IPS-11a (cell line): Measurements from ENCODE around the gene TMEM161A.
"Not testable (repeated sequence)": the region's sequence is repeated elsewhere in the genome, so short reads cannot be mapped to it uniquely, and the experiment has no call there.

ENCODE experiments used
- H3K4me3 ChIP-seq: one replicate; pipeline ENCODE4 v1.5.1; 2013; ENCODE audit warnings: low read depth, low read length, control low read depth

TMEM161A gene

DNA sequence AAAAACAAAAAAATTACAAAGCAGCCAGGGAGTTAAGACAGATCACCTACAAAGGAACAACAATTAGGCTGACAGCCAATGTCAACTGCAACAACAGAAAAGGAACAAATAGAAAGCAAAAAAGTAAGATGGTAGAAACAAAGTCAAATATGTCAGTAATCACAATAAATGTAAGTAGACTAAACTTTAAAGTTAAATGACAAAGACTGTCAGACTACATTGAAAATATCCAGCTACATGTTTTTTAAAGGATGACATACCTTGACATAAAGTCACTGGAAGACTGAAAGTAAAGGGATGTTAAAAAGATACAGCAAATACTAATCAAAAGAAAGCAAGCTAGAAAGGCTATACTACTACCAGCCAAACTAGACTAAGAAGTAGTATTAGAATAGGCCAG lies 14.9 kb downstream of the TMEM161A start:
- no peak overlapping the region for H3K4me3 ChIP-seq

DNA sequence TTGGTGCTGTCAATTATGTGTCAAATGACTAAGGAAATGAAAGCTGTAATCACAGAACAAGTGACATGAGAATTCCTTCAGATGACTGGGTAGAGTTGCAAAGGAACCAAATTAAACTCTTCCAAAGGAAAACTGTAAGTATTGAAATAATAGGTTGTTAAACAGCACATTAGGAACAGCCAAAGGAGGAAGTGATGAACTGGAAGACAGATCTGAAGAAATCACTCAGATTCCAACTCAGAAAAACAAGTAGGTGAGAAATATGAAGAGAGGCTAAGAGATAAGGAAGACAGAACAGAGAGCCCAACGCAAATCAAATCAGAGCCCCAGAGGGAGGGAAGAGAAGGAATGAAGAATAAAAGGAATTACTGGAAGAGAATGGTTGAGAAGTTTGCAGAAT lies 15.4 kb downstream of the TMEM161A start:
- no peak overlapping the region for H3K4me3 ChIP-seq

DNA sequence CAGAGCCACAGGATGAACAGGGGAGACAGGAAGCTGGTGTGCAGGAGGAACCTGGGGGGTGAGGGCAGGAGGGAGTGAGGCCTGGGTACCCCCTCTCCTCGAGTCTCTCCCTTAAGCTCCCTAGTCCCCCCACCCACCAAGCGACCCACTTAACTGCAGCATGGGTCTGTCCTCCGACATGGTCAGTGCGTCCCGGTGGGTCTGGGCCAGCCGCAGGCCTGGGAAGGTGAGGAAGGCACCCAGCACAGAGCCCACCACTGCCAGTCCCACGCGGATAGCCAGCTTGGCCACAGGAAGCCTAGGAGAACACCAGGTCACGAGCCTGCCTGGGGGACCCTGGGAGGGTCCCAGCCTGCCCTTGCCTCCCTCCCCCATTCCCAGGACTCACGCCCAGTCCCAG lies 16.9 kb downstream of the TMEM161A start:
- H3K4me3 ChIP-seq, result no peak overlapping the region

DNA sequence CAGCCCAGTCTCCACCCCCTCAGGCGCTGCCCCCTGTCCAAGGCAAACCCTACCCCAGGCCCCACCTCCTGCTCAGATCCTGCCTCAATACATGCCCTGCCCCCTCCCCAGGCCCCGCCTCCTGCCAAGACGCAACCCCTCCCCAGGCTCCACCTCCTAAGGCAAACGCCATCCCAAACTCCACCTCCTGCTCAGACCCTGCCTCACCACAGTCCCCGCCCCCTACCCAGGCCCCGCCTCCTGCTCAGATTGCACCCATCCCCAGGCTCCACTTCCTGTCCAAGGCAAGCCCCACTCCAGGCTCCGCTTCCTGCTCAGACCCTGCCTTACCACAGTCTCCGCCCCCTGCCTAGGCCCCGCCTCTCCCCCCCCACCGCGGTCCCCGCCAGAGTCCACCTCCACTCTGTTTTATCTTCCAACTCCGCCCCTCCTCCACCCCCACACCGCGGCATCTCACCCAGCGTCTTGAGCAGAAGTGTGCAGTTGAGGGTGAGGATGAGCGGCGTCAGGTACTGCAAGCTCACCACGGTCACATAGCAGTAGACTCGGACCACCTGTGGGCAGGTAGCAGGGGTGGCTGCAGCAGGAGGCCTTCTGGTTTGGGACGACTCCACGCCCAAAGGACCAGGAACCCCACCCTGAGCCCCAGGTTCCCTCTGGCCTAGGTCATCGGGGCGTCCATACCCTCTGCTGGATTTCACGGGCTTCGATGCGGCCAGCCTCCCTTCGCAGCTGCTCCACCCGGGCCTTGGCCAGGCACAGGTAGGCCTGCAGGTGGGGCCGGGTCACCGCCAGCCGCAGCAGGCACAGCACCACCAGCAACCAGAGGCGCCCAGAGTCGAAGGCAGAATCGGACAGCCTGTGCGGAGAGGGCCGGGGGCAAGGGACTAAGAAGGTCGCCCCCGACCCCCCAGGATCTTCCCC lies 17.7 kb downstream of the TMEM161A start:
- H3K4me3 ChIP-seq, result peak overlapping the region; percentile 33

DNA sequence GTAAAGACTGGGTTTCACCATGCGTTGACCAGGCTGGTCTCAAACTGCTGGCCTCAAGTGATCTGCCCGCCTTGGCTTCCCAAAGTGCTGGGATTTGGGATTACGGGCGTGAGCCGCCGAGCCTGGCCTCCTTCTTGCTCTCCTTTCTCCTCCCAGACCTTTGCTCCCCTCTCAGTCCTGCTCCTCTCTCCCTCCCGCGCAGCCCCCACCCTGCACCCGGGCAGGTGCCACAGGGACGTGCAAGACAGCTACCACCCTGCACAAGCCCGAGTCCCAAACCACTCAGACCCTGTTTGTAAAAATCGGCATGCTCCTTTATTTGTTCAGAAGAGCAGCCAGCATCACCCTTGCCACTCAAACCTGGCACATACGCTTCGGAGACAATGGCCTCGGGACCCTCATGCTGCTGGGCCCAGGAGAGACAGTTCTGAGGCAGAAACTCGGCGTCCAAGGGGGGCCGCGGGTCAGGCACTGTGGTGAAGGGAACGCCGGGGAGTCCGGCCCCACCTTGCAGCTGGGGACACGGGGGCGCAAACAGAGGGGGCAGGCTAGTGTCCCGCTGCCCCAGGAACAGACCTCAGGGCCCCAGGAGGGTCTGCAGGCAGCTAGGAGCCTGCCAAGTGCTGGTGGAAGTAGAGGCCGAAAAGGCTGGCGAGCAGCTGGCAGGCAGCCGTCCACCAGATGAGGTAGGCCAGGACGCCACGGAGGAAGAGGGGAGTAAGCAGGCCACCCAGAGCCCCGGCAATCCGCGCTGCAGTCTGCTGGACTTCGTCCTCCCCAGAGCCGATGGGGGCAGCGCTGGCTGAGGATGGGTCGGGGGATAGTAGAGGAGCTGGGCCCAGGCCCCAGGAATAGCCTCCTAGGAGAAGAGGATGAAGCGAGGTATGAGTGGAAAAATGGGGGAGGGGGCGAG lies 18.7 kb downstream of the TMEM161A start:
- no peak overlapping the region for H3K4me3 ChIP-seq

DNA sequence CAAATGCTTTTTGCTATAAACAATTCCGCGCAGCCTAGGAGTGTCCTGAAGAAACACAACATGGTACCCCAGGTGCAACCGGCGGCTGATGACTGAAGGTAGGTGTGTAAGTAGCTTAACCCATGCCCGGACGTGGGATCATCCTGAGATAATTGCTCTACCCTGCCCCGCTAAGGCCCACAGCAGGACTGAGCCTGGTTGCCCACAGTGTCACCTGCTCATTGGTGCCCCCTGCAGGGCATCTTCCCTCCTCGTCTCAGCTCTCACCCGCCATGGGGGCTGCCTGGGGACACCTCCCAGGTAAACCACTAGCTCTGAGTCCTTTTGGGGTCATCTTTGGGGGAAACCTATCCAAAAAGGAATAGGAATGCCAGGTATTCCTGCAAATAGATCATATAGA lies 22.3 kb downstream of the TMEM161A start:
- H3K4me3 ChIP-seq, result no peak overlapping the region

DNA sequence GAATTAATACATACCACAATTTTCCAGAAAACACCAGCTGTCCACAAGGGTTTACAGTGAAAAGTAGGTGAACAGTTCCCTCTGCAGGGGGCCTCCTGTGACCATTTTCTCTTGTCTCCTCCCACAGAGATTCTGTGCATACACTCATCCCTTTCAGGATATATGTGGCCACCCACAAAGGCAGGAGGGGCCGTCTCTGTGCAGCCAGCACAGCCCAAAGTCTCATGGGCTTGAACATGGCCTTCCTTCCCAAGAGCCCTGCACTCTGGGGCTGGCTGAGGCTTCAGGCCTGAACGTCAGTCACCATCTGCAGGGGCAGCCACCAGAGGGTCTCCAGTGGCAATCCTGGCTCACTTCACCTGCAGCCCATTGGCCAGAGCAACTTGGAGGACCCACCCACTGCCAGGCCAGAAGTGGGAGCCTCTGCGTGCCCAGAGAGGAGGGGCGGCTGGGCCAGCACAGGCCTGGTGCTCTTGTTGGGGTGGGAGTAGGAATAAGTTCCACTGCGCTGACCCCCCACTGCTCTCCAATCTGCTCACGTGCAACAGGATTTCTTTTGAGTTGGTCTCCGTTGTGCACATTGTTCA lies 25.1 kb downstream of the TMEM161A start:
- H3K4me3 ChIP-seq, result no peak overlapping the region

DNA sequence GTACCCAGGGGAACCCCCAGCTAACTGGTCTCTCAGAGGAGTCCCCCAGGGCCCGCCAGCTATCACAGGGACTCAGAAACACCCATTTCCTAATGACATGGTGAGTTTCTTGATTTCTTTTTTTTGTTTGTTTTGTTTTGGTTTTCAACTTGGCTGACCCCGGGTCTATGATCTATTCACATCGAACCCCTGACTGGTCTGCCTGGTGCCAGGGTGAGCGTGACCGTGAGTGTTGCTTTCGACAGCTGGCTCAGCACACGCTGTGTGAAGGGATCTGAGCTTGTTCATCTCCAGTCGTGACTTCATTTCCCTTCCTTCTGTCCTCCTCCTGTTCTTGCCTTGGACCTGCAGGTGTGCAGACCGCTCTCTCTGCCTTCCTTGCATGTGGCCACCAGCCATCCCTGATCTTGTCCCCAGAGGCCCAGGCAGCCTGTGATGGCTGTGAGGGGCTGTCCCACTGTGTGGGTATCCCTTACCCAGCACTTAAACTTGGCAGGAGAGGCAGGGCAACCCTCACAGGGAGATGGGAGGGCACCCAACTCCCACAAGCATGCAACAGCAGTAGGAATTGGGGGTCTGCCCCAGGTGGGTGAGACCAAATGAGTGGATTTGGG lies 26.2 kb downstream of the TMEM161A start:
- H3K4me3 ChIP-seq, result no peak overlapping the region

DNA sequence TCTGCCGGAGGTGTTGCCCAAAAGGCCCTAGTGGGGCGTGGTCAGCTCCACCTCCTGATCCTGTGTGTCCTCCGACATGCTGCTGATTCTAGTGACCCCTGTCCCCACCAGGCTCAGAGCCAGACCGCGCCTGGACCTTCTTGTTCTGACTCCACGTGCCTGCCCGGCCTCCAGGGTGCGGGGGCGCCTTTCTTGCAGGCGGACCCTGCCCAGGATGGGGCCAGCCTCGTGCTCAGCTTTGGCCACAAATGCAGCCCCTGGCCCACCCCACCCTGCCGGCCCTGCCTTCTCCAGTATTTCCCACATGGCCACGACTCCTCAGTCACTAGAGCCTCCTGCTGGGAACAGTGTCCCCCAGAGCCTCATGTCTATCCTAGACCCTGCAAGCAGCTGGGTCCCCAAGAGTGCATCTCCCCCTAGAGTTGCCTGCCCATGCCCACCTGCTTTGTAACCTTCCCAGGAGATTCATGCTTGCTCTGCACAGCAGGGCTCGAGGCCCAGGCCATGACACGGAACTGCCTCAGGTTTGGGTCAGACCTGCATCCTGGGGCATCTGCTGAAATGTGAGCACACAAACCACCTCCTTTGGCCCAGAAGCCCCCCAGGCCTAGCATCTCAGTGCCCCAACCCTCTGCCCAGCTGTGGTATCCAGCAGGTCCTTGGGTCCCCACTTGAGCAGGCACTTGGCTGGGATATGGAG lies 27.0 kb downstream of the TMEM161A start:
- H3K4me3 ChIP-seq, result no peak overlapping the region

DNA sequence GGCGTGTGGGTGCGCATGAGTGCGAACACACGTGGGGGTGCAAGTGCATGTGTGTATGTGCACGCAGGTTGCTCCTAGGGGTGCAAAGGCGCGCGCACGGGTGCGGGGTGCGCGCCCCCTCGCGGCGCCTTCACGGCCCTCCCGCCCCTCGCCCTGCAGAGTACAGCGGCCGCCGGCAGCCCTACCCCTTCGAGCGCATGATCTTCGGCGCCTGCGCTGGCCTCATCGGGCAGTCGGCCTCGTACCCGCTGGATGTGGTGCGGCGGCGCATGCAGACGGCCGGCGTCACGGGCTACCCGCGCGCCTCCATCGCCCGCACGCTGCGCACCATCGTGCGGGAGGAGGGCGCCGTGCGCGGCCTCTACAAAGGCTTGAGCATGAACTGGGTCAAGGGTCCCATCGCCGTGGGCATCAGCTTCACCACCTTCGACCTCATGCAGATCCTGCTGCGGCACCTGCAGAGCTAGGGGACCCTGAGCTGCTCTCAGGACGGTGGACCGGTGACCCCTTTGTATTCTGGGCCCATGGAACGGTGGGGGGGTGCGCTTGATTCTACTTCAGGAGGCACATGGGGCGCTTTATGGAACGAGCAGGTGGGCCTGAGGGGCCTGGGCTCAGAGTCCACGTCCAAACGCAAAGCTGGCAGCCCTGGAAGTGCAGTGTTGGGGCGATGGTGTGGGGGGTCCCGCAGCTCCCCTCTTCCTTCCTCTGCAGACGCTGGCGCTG lies 27.7 kb downstream of the TMEM161A start:
- H3K4me3 ChIP-seq, result no peak overlapping the region

DNA sequence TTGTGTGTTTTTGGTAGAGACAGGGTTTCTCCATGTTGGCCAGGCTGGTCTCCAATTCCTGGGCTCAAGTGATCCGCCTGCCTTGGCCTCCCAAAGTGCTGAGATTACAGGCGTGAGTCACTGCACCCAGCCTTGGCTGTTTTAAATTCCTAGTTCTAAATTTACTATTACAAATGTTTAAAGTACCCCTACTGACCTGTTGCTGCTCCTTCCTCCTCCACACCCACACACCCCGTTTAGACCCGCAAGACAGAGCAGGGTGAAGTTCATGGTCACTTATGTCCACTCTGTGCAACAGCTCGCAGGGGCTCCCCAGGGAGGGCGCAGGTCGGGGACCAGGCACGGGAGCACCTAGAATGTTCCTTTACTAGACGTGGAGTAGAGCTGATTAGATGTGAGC lies 28.7 kb downstream of the TMEM161A start:
- no peak overlapping the region for H3K4me3 ChIP-seq

DNA sequence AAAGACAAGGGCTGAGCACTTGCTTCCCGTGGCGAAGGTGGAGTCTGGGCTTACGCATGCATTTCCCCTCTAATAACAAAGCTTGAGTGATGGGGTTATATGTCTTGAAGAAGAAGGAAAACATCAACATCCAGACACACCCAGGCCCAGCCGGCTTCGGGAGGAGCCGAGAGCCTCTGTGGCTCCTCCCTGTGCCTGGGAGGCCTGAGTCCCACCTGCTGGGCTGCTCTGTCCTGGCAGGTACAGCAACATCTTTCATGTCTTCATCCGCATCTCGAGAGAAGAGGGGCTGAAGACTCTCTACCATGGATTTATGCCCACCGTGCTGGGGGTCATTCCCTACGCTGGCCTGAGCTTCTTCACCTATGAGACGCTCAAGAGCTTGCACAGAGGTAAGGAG lies 30.6 kb downstream of the TMEM161A start:
- no peak overlapping the region for H3K4me3 ChIP-seq

DNA sequence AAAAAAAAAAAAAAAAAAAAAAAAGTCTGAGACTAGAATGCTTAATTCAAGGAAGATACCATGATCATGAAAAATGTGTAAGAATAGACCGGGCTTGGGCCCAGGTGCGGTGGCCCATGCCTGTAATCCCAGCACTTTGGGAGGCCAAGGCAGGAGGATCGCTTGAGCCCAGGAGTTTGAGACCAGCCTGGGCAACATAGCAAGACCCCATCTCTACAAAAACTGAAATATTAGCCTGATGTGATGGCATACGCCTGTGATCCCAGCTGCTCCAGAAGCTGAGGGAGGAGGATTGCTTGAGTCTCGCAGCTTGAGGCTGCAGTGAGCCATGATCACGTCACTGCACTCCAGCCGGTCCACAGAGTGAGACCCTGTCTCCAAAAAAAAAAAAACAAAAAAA lies 31.3 kb downstream of the TMEM161A start:
- not testable (repeated sequence) for H3K4me3 ChIP-seq

DNA sequence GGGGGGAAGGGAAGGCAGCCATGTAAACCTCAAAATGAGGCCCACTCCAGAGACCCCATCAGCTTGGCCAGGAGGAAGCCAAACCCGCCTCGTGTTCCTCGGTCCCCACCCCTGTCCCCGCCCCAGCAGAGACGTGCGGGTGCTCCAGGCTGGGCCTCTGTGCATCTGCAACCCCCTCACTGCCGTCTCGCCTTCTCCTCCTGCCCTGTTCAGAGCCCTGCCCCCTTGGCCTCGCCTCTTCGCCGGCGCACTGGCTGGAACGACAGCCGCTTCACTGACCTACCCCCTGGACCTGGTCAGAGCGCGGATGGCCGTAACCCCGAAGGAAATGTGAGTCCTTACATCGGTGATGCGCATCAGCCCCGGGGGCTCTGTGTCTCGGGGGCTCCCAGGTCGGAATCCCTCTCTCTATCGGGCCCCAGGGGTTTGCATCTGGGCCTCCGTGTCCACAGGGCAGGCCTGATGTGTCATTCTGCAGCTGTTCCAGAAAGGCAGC lies 32.2 kb downstream of the TMEM161A start:
- no peak overlapping the region for H3K4me3 ChIP-seq

DNA sequence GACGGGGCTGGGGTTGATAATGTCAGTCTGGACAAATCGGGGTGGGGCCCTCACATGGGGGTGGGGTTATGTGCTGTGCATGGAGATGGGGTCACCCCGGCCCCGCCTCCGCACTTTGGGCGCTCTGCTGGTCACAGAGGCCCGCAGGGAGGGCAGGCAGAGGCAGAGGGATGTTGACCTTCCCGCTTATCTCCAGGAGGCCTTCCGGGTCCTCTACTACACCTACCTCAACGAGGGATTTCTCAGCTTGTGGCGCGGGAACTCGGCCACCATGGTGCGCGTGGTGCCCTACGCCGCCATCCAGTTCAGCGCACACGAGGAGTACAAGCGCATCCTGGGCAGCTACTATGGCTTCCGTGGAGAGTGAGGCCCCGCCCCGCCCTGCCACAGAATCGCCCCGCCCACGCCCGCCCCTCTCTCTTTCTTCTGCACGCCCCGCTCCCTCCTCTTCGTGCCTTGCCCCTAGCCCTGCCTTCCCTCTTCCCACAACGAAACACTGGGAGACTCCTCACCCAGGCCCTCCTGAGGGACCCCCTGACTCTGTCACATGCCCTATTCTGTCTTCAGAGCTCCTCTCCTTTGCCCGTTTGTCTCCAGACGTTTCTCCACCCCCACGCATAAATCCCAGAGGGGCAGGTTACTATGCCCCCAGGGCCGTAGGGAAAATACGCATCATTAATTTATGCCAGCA lies 32.8 kb downstream of the TMEM161A start:
- peak overlapping the region; percentile 60 for H3K4me3 ChIP-seq

DNA sequence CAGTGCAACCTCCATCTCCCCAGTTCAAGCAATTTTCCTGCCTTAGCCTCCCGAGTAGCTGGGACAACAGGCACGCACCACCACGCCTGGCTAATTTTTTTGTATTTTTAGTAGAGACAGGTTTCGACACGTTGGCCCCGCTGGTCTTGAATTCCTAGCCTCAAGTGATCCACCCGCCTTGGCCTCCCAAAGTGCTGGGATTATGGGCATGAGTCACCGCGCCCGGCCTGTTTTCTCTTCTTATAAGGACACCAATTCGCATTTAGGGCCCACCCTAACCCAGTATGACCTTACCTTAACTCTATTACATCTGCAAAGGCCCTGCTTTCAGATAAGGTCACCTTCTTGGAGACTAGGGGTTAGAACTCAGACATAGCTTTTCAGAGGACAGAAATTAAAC lies 35.1 kb downstream of the TMEM161A start:
- H3K4me3 ChIP-seq, result no peak overlapping the region

DNA sequence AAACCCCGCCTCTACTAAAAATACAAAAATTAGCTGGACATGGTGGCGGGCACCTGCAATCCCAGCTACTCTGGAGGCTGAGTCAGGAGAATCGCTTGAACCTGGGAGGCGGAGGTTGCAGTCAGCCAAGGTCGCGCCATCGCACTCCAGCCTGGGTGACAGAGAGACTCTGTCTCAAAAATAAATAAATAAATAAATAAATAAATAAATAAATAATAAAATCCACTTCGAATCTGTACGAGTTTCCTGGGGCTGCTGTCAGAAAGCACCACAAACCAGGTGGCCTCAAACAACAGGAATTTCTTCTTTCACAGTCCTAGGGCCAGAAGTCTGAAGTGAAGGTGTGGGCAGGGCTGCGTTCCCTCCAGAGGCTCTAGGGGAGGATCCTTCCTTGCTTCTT lies 35.7 kb downstream of the TMEM161A start:
- H3K4me3 ChIP-seq, result not testable (repeated sequence)

DNA sequence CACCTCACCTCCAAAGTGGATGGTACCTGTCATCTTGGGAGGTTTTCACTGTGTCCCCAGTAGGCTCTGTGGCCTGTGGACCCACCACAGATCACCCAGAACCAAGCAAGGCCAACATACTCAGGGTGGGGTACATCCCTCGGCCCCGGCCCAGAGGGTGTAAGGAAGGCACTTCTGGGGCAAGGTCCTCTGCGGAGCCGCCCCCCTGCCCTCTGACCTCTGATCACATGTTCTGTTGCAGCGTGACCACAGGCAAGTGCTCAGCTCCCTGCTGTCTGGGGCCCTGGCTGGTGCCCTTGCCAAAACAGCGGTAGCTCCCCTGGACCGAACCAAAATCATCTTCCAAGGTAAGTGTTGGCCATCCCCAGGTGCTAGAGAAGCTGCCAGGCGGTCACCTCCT lies 36.7 kb downstream of the TMEM161A start:
- no peak overlapping the region for H3K4me3 ChIP-seq
